Stimulated activated CD8-positive, alpha-beta memory T cell treated with anti-CD3 and anti-CD28 coated beads, Interleukin-7, amount 100 ng/mL, for 48 hours (primary cell): ENCODE data around the gene ACTMAP.
"Not testable (repeated sequence)": the region's sequence is repeated elsewhere in the genome, so short reads cannot be mapped to it uniquely, and the experiment has no call there.

Experiments used
- DNase-seq, 2 donors: peaks; one replicate each; pipeline ENCODE4 v3.0.0-alpha.2; 2020; ENCODE audit warnings: low read depth in 1 of 2; ENCODE audit errors: extremely low read depth in 1 of 2

Gene ACTMAP

DNA sequence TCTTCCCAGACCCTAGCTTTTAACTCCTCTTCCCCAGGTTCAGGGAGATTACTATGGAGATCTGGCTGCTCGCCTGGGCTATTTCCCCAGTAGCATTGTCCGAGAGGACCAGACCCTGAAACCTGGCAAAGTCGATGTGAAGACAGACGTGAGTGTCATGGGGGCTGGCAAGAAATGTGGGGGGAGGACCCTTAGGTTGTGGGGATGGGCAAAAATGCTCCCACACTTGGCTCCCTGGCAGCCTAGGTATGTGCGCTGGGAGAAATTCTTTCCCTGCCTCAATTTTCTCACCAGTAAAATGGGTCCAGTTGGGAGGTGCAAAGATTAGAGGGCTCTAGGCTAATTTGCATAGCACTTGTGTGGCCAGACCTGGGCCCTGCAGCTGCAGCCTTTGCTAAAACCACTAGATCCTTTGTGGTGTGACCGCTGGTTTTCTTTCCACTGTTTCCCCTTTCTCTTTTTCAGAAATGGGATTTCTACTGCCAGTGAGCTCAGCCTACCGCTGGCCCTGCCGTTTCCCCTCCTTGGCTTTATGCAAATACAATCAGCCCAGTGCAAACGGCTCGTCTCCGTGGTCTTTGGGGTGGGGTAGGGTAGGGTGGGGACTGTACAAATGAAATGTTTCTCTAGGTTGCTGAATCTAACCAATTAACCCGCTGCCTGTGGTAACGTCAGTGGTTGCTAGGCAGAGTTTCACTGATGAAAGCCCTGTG lies 26.8 kb upstream of the ACTMAP start:
- peak; percentile 76 to 88 for DNase-seq

DNA sequence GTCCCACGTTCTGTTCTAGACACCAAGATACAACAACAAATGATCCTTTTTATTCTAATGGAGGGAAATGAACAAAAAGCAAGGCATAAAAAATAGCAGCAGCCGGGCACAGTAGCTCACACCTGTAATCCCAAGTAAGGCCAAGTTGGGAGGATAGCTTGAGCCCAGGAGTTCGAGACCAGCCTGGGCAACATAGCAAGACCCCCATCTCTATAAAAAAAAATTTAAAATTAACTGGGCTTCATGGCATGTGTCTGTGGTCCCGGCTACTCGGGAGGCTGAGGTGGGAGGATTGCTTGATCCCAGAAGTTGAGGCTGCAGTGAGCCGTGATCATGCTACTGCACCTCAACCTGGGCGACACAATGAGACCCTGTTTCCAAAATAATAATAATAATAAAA lies 26.1 kb upstream of the ACTMAP start:
- DNase-seq = no peak

DNA sequence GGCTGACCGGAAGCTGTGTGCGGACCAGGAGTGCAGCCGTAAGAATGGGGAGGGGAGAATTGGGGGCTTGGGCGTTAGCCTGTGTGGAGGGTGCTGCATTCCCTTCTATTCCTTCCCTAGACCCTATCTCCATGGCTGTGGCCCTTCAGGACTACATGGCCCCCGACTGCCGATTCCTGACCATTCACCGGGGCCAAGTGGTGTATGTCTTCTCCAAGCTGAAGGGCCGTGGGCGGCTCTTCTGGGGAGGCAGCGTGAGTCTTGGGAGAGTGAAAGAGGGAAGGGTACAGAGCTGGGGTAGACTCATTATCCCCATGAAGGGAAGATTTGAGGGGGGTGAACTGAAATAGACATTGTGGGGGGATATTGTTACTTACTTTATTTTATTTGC lies 25.4 kb upstream of the ACTMAP start:
- DNase-seq = no peak

DNA sequence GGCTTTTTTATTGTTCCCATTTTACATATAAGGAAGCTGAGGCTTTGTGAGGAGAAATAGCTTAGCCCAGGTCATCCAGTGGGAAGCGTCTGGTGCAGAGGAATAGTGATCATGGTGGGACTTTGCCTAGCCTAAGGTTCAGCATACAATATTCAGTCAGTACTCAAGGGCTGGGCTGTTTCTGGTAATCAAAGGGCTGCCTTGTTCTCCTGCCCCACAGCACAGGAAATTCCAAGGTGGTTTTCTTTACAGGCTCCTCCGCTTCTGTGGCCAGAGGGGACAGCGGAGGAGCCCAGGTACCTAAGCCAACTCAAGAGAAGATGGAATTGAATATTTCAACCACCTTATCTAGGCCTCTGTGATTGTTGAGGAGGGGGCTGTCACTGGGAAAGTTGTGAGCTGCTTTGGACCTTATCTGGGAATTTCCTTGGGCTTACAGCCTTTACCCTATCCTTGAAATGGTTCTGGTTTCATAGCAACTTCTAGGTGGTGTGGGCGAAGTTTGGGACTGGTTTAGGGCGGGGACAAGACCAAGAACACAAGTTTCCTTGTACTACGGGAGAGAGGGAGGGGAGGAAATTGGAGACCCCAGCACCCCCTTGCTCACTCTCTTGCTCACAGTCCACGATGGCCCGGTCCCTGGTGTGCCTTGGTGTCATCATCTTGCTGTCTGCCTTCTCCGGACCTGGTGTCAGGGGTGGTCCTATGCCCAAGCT lies 24.8 kb upstream of the ACTMAP start, which contains the start of gene MIA:
MIA (plus strand) TSS at position 606 of the 716 bp plus-strand sequence; CDS start at position 628, 22 bp downstream.
- no peak for DNase-seq

DNA sequence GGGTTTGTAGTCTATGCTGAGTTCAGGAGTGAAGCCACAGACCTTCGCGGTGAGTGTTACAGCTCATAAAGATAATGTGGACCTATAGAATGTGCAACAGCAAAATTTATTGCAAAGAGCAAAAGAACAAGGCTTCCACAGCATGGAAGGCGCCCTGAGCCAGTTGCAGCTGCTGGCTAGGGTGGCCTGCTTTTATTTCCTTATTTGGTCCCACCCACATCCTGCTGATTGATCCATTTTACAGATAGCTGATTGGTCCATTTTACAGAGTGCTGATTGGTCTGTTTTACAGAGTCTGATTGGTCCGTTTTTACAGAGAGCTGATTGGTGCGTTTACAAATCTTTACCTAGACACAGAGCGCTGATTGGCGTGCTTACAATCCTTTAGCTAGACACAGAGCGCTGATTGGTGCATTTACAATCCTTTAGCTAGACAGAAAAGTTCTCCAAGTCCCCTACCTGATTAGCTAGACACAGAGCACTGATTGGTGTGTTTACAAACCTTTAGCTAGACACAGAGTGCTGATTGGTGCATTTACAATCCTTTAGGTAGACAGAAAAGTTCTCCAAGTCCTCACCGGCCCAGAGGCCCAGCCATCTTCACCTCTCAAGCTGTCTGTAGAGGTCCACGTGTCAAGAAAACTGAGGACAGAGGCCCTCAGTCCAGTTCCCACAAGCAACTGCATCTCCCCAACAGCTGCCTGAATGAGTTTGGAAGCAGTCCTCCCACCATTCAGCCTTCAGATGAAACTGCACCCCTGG lies 21.0 kb upstream of the ACTMAP start:
- DNase-seq = not testable (repeated sequence)

DNA sequence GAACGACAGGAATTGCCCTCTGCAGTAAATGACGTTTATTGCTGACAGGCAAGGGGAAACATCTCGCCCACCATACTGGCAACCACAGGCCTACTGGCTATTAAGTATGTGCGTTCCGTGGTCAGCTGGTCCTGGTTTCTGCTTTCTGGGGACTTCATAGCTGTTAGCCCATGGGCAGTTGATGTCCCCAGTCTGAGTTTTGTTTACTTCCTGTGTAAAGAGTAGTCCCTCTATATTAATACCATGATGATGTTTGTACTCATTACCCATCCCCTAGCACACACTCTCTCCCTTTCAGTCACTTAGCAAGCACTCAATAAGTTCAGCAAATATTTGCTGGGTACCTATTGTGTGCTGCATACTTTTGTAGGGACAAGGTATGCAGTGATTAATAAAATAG lies 18.6 kb upstream of the ACTMAP start:
- DNase-seq = no peak

DNA sequence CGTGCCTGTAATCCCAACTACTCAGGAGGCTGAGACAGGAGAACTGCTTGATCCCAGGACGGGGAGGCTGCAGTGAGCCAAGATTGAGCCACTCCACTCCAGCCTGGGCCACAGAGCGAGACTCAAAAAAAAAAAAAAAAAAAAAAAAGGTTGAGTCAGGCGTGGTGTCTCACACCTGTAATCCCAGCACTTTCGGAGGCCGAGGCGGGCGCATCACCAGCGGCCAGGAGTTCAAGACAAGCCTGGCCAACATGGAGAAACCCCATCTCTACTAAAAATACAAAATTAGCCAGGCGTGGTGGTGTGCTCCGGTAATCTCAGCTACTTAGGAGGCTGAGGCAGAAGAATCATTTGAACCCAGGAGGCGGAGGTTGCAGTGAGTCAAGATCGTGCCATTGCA lies 16.1 kb upstream of the ACTMAP start:
- not testable (repeated sequence) for DNase-seq

DNA sequence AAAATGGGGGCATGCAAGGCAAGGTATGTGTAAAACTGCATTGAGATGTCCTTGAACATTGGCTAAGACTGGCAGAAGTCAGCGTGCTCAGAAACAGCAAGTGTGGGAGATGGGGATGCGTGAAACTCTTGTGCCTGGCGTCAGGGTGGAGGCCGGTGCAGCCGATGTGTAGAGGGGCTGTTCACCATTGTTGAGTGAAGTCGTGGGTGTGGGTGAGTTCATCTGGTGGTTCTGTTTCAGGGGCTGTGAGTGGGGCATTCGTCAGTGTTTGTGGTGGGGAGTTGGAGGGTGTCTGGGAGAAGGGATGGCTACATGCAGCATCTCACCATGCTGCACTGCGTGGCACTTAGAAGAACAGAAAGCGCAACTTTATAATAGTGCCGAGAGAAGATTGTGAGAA lies 13.7 kb upstream of the ACTMAP start:
- DNase-seq = peak in 1 of 2 donors; percentile 66

DNA sequence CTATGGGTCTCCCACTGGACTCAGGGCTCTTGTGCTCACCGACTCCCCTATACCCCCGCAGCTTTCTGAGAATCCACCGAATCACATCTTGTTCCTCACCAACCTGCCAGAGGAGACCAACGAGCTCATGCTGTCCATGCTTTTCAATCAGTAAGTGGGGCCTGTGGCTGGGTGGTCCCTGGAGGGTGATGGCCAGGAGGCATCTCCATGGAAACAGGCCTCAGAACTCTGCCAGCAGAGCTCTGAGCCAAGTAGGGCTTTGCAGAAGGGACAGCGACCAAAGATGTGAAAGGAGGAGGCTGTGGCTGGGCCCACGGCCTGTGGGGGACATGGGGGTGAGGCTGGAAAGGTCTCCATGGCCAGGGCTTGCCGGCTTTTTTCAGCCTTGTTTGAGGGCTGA lies 13.2 kb upstream of the ACTMAP start:
- no peak for DNase-seq

DNA sequence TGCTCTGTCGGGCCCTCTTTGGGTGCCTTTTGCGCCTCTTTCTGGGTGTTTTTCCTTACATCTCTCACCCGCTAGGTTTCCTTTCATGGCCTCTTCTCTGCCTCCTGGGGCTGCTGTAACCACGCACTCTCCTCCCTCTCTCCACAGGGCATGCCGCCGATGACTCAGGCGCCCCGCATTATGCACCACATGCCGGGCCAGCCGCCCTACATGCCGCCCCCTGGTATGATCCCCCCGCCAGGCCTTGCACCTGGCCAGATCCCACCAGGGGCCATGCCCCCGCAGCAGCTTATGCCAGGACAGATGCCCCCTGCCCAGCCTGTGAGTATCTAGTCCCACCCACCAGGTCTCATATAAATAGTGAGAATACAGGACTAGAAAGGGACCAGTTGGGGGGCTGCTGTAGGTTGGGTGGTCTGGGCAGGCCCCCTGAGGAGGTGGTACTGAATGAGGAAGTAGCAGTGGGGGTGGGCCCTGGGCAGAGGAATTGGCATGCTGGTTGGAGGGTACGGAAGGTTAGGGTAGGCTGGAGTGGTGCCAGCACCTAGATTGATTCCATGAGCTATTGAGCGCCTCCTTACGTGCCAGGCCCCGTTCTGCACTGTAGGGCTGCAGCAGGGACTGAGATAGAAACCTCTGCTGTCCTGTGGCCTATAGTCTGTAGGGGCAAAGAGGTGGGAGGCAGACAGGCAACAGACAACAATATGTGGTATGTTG lies 12.6 kb upstream of the ACTMAP start:
- DNase-seq = no peak

DNA sequence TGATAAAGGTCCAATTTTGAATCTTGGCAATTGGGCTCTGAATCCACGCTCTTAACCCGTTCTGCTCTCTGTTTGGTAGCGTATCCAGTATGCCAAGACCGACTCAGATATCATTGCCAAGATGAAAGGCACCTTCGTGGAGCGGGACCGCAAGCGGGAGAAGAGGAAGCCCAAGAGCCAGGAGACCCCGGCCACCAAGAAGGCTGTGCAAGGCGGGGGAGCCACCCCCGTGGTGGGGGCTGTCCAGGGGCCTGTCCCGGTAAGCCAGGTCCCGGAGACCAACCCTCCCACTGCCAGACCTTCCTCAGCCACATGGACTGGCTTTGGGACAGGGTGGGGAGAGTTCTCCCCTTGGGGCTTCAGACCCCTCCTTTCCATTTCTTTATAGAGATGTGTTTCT lies 9.1 kb upstream of the ACTMAP start:
- no peak for DNase-seq

DNA sequence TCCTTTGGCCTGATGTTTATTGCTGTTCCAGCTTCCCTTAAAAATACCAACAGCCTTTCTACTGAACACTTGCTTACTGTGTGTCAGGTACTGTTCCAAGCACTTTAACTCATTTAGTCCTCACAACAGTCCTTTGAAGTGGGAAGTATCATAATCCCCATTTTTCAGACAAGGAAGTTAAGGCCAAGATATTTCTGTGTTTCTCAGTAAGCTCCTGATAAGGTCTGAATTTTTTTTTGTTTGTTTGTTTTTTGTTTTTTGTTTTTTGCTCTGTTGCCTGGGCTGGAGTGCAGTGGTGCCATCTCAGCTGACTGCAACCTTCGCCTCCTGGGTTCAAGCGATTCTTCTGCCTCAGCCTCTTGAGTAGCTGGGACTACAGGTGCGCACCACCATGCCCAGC lies 8.2 kb upstream of the ACTMAP start:
- no peak for DNase-seq

DNA sequence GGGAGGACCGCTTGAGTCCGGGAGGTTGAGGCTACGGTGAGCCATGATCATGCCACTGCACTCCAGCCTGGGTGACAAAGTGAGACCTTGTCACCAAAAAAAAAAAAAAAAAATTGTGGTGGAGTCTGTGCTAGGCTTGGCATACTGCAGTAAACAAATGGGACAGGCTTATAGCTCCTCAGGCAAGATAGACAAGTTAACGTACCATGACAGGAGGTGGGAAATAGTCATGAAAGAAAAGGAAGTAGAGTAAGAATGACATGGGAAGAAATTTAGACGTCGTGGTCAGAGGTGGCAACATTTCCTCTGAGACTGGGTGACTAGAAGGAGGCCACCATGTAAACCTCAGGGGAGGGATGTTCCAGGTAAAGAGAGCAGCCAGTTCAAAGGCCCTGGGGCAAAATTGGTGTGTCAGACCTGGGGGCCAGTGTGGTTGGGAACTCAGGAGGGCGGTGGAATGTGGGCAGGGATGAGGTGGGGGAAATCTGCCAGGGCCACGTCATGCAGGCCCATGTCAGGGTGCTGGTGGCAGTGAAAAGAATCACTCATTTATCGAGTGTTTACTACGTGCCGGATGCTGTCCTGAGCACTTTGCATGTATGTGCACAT lies 6.3 kb upstream of the ACTMAP start:
- peak in 1 of 2 donors; percentile 70 for DNase-seq

DNA sequence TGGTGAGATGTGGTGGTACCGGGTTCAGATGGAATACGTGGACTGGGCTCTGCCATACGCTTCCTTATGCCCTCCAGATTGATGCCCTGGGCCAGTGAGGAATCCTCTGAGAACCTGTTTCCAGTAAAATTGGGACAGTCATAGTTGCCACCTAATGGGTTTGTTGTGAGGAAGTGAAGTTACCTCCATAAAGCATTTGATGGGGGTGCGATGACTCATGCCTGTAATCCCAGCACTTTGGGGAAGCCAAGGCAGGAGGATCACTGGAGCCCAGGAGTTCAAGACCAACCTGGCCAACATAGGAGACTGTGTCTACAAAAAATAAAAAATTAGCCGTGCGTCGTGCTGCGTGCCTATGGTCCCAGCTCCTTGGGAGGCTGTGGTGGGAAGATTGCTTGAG lies 5.5 kb upstream of the ACTMAP start:
- no peak for DNase-seq

DNA sequence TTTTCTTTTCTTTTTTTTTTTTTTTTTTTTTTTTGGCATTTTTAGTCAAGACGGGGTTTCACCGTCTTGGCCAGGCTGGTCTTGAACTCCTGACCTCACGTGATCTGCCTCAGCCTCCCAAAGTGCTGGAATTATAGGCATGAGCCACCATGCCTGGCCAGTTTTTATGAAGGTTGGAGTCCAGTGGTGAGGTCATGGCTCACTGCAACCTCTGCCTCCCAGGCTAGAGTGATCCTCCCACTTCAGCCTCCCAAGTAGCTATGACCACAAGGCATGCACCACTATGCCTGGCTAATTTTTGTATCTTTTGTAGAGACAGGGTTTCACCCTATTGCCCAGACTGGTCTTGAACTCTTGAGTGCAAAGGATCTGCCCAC lies 5.0 kb upstream of the ACTMAP start:
- no peak for DNase-seq

DNA sequence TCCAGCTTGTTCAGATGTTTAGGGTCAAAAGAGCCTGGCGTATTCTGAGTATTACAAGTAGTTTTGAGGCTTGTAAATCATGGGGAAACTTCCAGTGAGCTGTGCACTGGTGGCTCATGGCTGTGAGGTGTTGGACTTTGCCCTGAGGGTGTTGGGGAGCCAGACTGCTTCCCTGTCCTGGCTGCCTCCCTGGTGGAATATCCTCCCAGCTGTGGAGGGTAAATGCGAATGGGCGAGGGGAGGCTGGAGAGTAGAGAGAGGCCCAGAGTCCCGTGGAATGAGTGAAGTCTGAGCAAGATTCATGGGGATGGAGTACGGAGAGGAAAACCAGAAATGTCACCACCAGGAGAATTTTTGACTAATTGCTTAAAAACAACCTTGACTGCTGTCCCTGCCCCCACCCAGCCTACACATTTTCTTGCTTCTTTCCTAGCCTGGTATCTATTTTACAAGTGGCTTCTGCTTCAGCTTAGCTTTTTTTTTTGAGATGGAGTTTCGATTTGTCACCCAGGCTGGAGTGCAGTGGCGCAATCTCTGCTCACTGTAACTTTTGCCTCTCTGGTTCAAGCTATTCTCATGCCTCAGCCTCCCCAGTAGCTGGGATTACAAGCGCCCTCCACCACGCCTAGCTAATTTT lies 4.5 kb upstream of the ACTMAP start:
- DNase-seq = peak in 1 of 2 donors; percentile 73

DNA sequence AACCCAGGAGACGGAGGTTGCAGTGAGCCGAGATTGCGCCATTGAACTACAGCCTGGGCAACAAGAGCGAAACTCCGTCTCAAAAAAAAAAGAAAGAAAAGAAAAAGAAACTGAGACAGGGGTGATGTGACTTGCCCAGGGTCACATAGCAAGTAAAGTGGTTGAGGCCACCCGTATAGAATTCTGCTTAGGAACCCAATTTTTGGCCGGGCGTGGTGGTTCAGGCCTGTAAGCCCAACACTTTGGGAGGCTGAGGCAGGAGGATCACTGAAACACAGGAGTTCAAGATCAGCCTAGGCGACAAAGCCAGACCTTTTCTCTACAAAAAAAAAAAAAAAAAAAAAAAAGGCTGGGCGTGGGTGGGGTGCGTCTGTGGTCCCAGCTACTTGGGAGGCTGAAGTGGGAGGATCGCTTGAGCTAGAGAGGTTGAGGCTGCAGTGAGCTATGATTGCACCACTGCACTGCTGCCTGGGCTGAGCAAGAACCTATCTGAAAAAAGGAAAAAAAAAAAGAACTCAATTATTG lies 2.0 kb upstream of the ACTMAP start:
- no peak for DNase-seq

DNA sequence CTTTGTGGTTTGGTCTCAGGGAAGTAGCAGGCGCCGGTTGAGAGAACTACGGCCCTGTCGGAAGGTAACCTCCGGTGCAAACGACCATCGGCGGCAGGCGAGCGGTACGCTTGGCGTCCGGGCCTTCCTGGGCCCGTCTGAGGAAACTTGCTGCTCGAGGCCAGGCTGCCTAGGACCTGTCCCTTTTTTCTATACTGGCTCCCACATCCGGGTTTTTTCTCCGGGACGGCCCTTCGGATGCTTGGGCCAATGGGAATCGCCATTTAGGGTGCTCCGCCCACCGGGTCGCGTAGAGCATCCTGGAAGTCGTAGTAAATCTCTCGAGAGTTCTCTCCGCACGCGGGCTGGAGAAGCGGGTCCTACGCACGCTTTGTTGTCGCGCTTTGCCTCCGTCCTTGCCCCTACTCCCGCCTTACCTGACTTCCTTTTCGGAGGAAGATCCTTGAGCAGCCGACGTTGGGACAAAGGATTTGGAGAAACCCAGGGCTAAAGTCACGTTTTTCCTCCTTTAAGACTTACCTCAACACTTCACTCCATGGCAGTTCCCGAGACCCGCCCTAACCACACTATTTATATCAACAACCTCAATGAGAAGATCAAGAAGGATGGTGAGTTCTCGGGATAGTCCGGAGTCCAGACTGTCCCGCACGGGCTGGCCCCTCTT lies 729 bp upstream of the ACTMAP start, which contains the start of gene SNRPA:
SNRPA (plus strand) TSS at position 330 of the 664 bp plus-strand sequence; CDS start at position 536, 206 bp downstream.
- peak; percentile 86 to 96 for DNase-seq

DNA sequence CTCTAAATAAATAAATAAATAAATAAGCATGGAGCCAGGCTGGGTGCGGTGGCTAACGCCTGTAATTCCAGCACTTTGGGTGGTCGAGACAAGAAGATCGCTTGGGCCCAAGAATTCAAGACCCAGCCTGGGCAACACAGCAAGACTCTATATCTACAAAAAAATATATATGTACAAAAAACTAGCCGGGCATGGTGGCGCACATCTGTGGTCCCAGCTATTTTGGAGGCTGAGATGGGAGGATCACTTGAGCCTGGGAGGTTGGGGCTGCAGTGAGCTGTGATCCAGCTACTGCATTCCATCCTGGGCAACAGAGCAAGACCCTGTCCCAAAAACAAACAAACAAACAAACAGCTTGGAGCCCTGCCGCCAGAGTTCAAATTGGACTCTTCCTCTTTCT lies 2.7 kb downstream of the ACTMAP start:
- DNase-seq = no peak
